Ishikawa (cell line): ENCODE data around the gene SETBP1.

Experiments
- CEBPB ChIP-seq: IDR thresholded peaks from 2 replicates; pipeline ENCODE4 v1.6.1; 2012
- CREB1 ChIP-seq: IDR thresholded peaks from 2 replicates; pipeline ENCODE4 v1.6.1; 2012; ENCODE audit warnings: low read depth
- EGR1 ChIP-seq: IDR thresholded peaks from 2 replicates; pipeline ENCODE4 v1.6.1; 2012
- EP300 ChIP-seq: IDR thresholded peaks from 2 replicates; pipeline ENCODE4 v1.6.1; 2012; ENCODE audit warnings: borderline replicate concordance
- FOXM1 ChIP-seq: IDR thresholded peaks from 2 replicates; pipeline ENCODE4 v1.6.1; 2012; ENCODE audit warnings: low read depth, borderline replicate concordance
- NFIC ChIP-seq: IDR thresholded peaks from 2 replicates; pipeline ENCODE4 v1.6.1; 2012
- RAD21 ChIP-seq: IDR thresholded peaks from 2 replicates; pipeline ENCODE4 v1.6.1; 2012; ENCODE audit warnings: low read depth
- REST ChIP-seq: IDR thresholded peaks from 2 replicates; pipeline ENCODE4 v1.6.1; 2012; ENCODE audit warnings: low read depth, mild to moderate bottlenecking
- TAF1 ChIP-seq: IDR thresholded peaks from 2 replicates; pipeline ENCODE4 v1.6.1; 2012; ENCODE audit warnings: low read depth, mild to moderate bottlenecking
- TCF12 ChIP-seq: IDR thresholded peaks from 2 replicates; pipeline ENCODE4 v1.6.1; 2012; ENCODE audit warnings: low read depth
- TEAD4 ChIP-seq: IDR thresholded peaks from 2 replicates; pipeline ENCODE4 v1.6.1; 2012
- USF1 ChIP-seq: IDR thresholded peaks from 2 replicates; pipeline ENCODE4 v1.6.1; 2012
- YY1 ChIP-seq: IDR thresholded peaks from 2 replicates; pipeline ENCODE4 v1.6.1; 2012; ENCODE audit warnings: low read depth
- ZBTB7A ChIP-seq: IDR thresholded peaks from 2 replicates; pipeline ENCODE4 v1.6.1; 2012; ENCODE audit warnings: low read depth
- TF ChIP-seq, protein P1 (sequence below): IDR thresholded peaks from 2 replicates; pipeline ENCODE4 v1.6.1; 2012

Gene SETBP1

DNA sequence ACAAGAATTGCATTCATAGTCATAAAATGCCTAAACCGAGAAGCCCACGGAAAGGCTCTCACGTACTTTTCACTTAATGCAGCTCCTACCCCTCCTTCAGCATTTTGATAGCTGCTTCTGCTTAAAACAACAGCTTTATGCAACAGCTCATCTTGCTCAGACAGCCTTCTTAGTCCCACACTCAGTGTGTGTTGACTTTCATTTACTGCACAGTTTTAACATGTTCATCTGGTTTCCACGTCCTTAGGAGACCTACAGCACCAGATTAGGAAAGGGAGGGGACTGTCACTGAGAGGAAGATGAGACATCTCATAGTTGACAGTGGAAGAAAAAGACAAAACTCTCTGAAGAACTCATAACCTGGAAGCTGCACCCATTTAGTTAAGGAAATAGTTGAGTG lies 435.4 kb downstream of the SETBP1 start:
- no peak for TF ChIP-seq EP300
- no peak for TF ChIP-seq NFIC
- no peak for TF ChIP-seq TEAD4
- TF ChIP-seq FOXM1: no peak
- no peak for TF ChIP-seq TCF12
- TF ChIP-seq, protein P1, sequence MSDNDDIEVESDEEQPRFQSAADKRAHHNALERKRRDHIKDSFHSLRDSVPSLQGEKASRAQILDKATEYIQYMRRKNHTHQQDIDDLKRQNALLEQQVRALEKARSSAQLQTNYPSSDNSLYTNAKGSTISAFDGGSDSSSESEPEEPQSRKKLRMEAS: no peak
- TF ChIP-seq REST: no peak
- TF ChIP-seq CEBPB: no peak
- no peak for TF ChIP-seq CREB1
- no peak for TF ChIP-seq RAD21
- TF ChIP-seq USF1: no peak
- TF ChIP-seq YY1: no peak
- no peak for TF ChIP-seq ZBTB7A
- no peak for TF ChIP-seq EGR1
- TF ChIP-seq TAF1: no peak
